ENCODE measurements around the gene ESYT3.
"Not testable (repeated sequence)": the region's sequence is repeated elsewhere in the genome, so short reads cannot be mapped to it uniquely, and the experiment has no call there.

Gene ESYT3

GRCh38 chr3:138412821-138413551, 21.4 kb upstream of the ESYT3 start:
- DNase-seq = peak; percentile 33

GRCh38 chr3:138416236-138416635, 18.2 kb upstream of the ESYT3 start:
- not testable (repeated sequence) for DNase-seq

GRCh38 chr3:138417559-138417982, 16.8 kb upstream of the ESYT3 start:
- DNase-seq = peak; percentile 79

- no peak for DNase-seq
Measured at GRCh38 chr3:138418601-138419206, 15.7 kb upstream of the ESYT3 start.

- no peak for DNase-seq
Measured at GRCh38 chr3:138423316-138423715, 11.1 kb upstream of the ESYT3 start.

- no peak for DNase-seq
Measured at GRCh38 chr3:138424323-138424722, 10.1 kb upstream of the ESYT3 start.

- DNase-seq = no peak
Measured at GRCh38 chr3:138426211-138426610, 8.2 kb upstream of the ESYT3 start.

- DNase-seq = not testable (repeated sequence)
Measured at GRCh38 chr3:138426754-138427153, 7.7 kb upstream of the ESYT3 start.

GRCh38 chr3:138429665-138430064, 4.8 kb upstream of the ESYT3 start:
- DNase-seq = no peak

- DNase-seq = no peak
Measured at GRCh38 chr3:138432576-138433240, 1.7 kb upstream of the ESYT3 start.

- no peak for DNase-seq
Measured at GRCh38 chr3:138433892-138434275, 532 bp upstream of the ESYT3 start.

GRCh38 chr3:138434875-138435772, 708 bp downstream of the ESYT3 start:
- DNase-seq = no peak

- no peak for DNase-seq
Measured at GRCh38 chr3:138435840-138436239, 1.4 kb downstream of the ESYT3 start.

- DNase-seq = no peak
Measured at GRCh38 chr3:138437281-138437680, 2.9 kb downstream of the ESYT3 start.

GRCh38 chr3:138438896-138439295, 4.5 kb downstream of the ESYT3 start:
- no peak for DNase-seq

- DNase-seq = no peak
Measured at GRCh38 chr3:138439646-138440045, 5.2 kb downstream of the ESYT3 start.

- DNase-seq = peak; percentile 34
Measured at GRCh38 chr3:138440121-138440521, 5.7 kb downstream of the ESYT3 start.

GRCh38 chr3:138440596-138440995, 6.2 kb downstream of the ESYT3 start:
- peak; percentile 61 for DNase-seq

- no peak for DNase-seq
Measured at GRCh38 chr3:138441256-138441655, 6.8 kb downstream of the ESYT3 start.

- peak; percentile 37 for DNase-seq
Measured at GRCh38 chr3:138441742-138442141, 7.3 kb downstream of the ESYT3 start.

- DNase-seq = peak; percentile 52
Measured at GRCh38 chr3:138442433-138442832, 8.0 kb downstream of the ESYT3 start.

- no peak for DNase-seq
Measured at GRCh38 chr3:138443091-138443490, 8.7 kb downstream of the ESYT3 start.
